ENCODE data around the gene CCDC69. TPM values are rescaled to one million over a fixed set of nuclear protein-coding genes. Genes with fewer than 3 reads are reported as not detected.

The CCDC69 gene
- total RNA-seq, 1 donor = 10.5 TPM

DNA sequence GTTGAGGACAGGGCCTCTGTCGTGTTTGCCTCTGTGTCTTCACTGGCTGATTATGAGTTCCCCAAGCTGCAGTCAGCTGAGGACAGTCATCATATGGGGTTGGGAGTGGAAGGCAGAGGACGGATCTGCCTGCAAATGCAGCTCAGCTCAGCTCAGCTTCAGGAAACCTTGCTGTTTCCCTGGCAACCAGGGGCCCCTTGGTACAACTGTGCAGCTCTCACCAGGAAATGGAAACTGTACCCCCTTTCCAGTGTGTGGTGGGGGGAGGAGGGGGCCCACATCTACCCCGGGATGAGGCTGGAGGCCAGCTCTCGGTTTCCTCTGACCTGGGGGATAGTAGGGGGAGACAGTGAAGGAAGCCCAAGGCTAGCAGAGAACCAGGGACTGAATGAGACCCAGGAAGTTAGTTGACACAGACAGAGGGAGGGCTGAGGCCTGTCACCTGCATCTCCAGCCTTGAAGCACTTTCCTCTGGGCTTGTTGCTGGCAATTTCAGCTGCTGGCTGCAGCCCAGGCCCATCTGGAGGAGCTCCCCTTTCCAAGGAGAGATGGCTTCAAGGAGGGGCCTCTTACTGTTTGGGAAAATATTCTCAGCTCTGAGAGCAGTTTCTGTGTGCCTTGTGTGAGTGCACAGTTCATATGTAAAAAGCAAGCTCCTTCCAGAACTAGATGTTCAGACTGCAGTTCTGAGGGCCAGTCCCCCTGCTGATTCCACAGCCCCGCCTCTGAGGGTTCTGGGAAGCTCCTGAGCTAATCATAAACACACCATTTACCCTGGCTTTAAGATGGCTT is 73.2 kb downstream of the CCDC69 start:
- Histone ChIP-seq H3K4me2 (ENCODE audit: insufficient read depth, low read length) (peak overlapping the region; percentile 18), H3K27ac (ENCODE audit: low read depth, low read length) (peak overlapping the region; percentile 55), H3K27me3 (ENCODE audit: insufficient read depth, low read length) (no peaks in the 10 kb centered on the region), H2AFZ (ENCODE audit: low read length) (no peak overlapping the region), H3K79me2 (ENCODE audit: insufficient read depth, low read length) (peaks cover 100% of the 10 kb centered on the region), H3K4me1 (ENCODE audit: insufficient read depth, low read length) (peaks cover 41% of the 10 kb centered on the region), H4K20me1 (ENCODE audit: insufficient read depth, low read length) (peaks cover 96% of the 10 kb centered on the region), H3K36me3 (ENCODE audit: insufficient read depth, low read length) (peaks cover 55% of the 10 kb centered on the region), H3K9me3 (ENCODE audit: low read depth, low read length) (no peaks in the 10 kb centered on the region), H3K4me3 (ENCODE audit: insufficient read depth, low read length) (no peak overlapping the region)
- DNase-seq (ENCODE audit: insufficient read length, low spot score, missing footprints) = peak; percentile 82
- TF ChIP-seq, protein P1, sequence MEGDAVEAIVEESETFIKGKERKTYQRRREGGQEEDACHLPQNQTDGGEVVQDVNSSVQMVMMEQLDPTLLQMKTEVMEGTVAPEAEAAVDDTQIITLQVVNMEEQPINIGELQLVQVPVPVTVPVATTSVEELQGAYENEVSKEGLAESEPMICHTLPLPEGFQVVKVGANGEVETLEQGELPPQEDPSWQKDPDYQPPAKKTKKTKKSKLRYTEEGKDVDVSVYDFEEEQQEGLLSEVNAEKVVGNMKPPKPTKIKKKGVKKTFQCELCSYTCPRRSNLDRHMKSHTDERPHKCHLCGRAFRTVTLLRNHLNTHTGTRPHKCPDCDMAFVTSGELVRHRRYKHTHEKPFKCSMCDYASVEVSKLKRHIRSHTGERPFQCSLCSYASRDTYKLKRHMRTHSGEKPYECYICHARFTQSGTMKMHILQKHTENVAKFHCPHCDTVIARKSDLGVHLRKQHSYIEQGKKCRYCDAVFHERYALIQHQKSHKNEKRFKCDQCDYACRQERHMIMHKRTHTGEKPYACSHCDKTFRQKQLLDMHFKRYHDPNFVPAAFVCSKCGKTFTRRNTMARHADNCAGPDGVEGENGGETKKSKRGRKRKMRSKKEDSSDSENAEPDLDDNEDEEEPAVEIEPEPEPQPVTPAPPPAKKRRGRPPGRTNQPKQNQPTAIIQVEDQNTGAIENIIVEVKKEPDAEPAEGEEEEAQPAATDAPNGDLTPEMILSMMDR (IDR thresholded peaks at IDR 0.05; ENCODE audit: extremely low read depth, low read depth, low read length) = no peak

DNA sequence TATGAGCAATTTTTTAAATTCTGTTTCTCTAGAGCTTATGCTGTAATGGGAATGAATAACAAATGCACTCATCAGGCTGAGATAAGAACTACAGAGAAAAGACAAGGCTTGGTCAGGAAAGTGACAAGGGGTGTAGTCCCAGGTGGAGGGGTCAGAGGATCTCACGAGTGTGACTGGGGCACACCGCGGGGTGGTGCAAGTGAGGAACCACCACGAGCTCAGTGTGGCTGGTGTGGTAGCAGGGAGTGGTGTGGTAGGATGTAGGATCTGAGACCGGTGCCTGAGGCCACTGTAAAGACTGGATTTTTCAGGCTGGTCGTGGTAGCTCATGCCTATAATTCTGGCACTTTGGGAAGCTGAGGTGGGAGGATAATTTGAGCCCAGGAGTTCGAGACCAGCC is 75.3 kb downstream of the CCDC69 start:
- Histone ChIP-seq H3K4me3 (ENCODE audit: insufficient read depth, low read length) (no peak overlapping the region), H3K79me2 (ENCODE audit: insufficient read depth, low read length) (peaks cover 100% of the 10 kb centered on the region), H3K4me2 (ENCODE audit: insufficient read depth, low read length) (no peak overlapping the region), H3K9me3 (ENCODE audit: low read depth, low read length) (no peaks in the 10 kb centered on the region), H2AFZ (ENCODE audit: low read length) (no peak overlapping the region), H3K36me3 (ENCODE audit: insufficient read depth, low read length) (peaks cover 67% of the 10 kb centered on the region), H3K27me3 (ENCODE audit: insufficient read depth, low read length) (no peaks in the 10 kb centered on the region), H4K20me1 (ENCODE audit: insufficient read depth, low read length) (peaks cover 97% of the 10 kb centered on the region), H3K27ac (ENCODE audit: low read depth, low read length) (no peak overlapping the region), H3K4me1 (ENCODE audit: insufficient read depth, low read length) (peaks cover 25% of the 10 kb centered on the region)
- DNase-seq (ENCODE audit: insufficient read length, low spot score, missing footprints) = no peak
- TF ChIP-seq, protein P1 (IDR thresholded peaks at IDR 0.05; ENCODE audit: extremely low read depth, low read depth, low read length) = no peak

DNA sequence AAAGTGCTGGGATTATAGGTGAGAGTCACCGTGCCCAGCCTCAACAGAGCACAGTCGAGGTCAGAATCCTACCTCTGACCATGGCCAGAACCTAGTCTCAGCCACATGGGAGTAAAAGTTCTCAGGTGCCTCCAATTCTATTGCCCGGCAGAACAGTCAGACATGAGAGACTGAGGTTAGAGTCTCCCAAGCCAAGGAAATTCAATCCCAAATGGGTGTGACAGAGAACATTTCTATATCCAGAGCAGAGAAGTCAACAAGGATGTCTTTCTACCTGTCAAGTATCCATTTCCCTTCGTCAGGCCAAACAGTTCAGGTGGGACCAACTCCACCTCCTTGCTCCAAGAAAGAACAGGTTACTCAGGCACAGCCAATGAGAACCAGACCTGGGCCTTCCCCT is 76.9 kb downstream of the CCDC69 start:
- DNase-seq (ENCODE audit: insufficient read length, low spot score, missing footprints) = no peak
- Histone ChIP-seq H3K4me1 (ENCODE audit: insufficient read depth, low read length) (peaks cover 22% of the 10 kb centered on the region), H3K27me3 (ENCODE audit: insufficient read depth, low read length) (no peaks in the 10 kb centered on the region), H3K4me3 (ENCODE audit: insufficient read depth, low read length) (no peak overlapping the region), H3K36me3 (ENCODE audit: insufficient read depth, low read length) (peaks cover 65% of the 10 kb centered on the region), H3K27ac (ENCODE audit: low read depth, low read length) (no peak overlapping the region), H3K9me3 (ENCODE audit: low read depth, low read length) (no peaks in the 10 kb centered on the region), H3K4me2 (ENCODE audit: insufficient read depth, low read length) (no peak overlapping the region), H4K20me1 (ENCODE audit: insufficient read depth, low read length) (peaks cover 96% of the 10 kb centered on the region), H3K79me2 (ENCODE audit: insufficient read depth, low read length) (peaks cover 100% of the 10 kb centered on the region), H2AFZ (ENCODE audit: low read length) (no peak overlapping the region)
- TF ChIP-seq, protein P1 (IDR thresholded peaks at IDR 0.05; ENCODE audit: extremely low read depth, low read depth, low read length) = no peak

DNA sequence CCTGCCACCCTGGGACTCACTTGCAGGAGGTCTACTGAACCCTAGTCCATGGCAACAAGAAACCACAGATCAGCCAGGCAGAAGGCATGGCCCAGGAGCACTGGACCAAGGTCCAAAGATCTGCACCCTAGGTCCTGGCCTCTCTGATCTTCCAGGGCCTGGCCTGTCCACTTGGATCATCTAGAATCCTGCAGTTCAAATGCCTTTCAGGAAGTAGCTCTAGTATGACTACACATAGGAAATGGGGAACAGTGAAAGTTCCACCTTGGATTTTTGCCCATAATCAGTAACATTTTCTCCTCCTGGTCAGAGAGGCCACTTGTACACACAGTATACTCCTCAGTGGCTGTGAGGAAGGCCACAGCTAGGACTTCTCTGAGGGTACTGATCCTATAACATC is 77.8 kb downstream of the CCDC69 start:
- Histone ChIP-seq H3K79me2 (ENCODE audit: insufficient read depth, low read length) (peaks cover 100% of the 10 kb centered on the region), H3K4me2 (ENCODE audit: insufficient read depth, low read length) (no peak overlapping the region)
- TF ChIP-seq, protein P1 (IDR thresholded peaks at IDR 0.05; ENCODE audit: extremely low read depth, low read depth, low read length) = no peak

More for the DNA sequence above, 77.8 kb downstream of the CCDC69 start:
- Histone ChIP-seq H3K4me3 (ENCODE audit: insufficient read depth, low read length) (no peak overlapping the region), H3K9me3 (ENCODE audit: low read depth, low read length) (no peaks in the 10 kb centered on the region), H4K20me1 (ENCODE audit: insufficient read depth, low read length) (peaks cover 96% of the 10 kb centered on the region), H3K4me1 (ENCODE audit: insufficient read depth, low read length) (peaks cover 17% of the 10 kb centered on the region), H3K27ac (ENCODE audit: low read depth, low read length) (no peak overlapping the region), H3K36me3 (ENCODE audit: insufficient read depth, low read length) (peaks cover 65% of the 10 kb centered on the region), H3K27me3 (ENCODE audit: insufficient read depth, low read length) (no peaks in the 10 kb centered on the region), H2AFZ (ENCODE audit: low read length) (no peak overlapping the region)
- no peak for DNase-seq (ENCODE audit: insufficient read length, low spot score, missing footprints)

Data from osteoblast (primary cell).